Activated CD8-positive, alpha-beta memory T cell treated with anti-CD3 and anti-CD28 coated beads for 36 hours (primary cell): Measurements from ENCODE around the gene RRP36. TPM values are rescaled to one million over a fixed set of nuclear protein-coding genes. Genes with fewer than 3 reads are reported as not detected.
"Not testable (repeated sequence)": the region's sequence is repeated elsewhere in the genome, so short reads cannot be mapped to it uniquely, and the experiment has no call there.

Experiments
- CTCF ChIA-PET: fragments of 350-600 bp; sonication (Branson Sonifier 250); formaldehyde crosslinking; loops from one replicate; lab custom pipeline; 2021; ENCODE audit warnings: antibody characterized with exemption; lab: Charles Lee
- POLR2A ChIA-PET: fragments of 350-600 bp; sonication (Branson Sonifier 250); formaldehyde crosslinking; loops from one replicate; lab custom pipeline; 2021; ENCODE audit warnings: antibody characterized with exemption; lab: Charles Lee
- total RNA-seq, 2 experiments: library from RNA; stranded (reverse); gene quantifications; one replicate each; pipeline ENCODE4 v1.2.3, GENCODE V29; 2021

Gene RRP36
- total RNA-seq, 2 experiments from 2014 or later, result 101 to 103 TPM

GRCh38 chr6:42996513-42996912 is 24.9 kb upstream of the RRP36 start:
- POLR2A ChIA-PET, result no interaction called here
- CTCF ChIA-PET, result no interaction called here

- POLR2A ChIA-PET, CTCF ChIA-PET: not testable (repeated sequence)
Observed at GRCh38 chr6:42998205-42998604, 23.2 kb upstream of the RRP36 start.

DNA sequence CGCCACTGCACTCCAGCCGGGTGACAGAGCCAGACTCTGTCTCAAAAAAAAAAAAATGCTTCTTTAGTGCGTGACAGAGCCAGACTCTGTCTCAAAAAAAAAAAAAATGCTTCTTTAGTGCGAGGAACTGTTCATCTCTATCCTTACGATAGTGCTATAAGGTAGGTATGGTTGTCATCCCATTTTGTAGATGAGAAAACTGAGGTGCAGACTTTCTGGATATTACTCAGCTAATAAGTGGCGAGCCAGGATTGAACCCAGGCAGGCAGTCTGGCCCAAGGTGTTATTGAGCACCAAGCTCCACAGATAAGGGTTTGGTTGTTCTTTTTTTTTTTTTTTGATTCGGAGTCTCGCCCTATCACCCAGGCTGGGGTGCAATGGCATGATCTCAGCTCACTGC is 19.6 kb upstream of the RRP36 start:
- ChIA-PET CTCF (interaction anchor here (0.8 kb wide), 1 partner anchor 57 kb away, joined by 3 read pairs; the partner anchor contains the start of genes KLC4 and MRPL2), POLR2A (no interaction called here)

- CTCF ChIA-PET, result no interaction called here
Observed at GRCh38 chr6:43005844-43006243, 15.6 kb upstream of the RRP36 start.

DNA sequence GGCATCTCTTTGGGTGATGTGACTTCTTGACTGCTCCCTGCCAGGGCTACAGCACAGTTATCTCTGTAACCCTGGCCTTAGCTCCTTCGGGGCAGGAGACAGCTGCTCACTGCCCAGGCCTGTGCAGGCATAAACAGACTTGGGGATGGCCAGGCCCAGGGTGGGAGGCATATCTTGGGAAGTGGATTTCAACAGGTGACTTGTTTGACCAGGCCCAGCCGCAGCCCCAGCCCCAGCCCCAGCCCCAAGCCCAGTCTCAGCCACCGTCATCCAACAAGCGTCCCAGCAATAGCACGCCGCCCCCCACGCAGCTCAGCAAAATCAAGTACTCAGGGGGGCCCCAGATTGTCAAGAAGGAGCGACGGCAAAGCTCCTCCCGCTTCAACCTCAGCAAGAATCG is 15.2 kb upstream of the RRP36 start:
- CTCF ChIA-PET, result no interaction called here
- POLR2A ChIA-PET, result interaction anchor here (1.3 kb wide), 1 partner anchor 23 kb away, joined by 3 read pairs; no protein-coding TSS in a partner anchor

More at GRCh38 chr6:43005844-43006243, 15.6 kb upstream of the RRP36 start:
- POLR2A ChIA-PET, result interaction anchor here (1.3 kb wide), 1 partner anchor 23 kb away, joined by 3 read pairs; no protein-coding TSS in a partner anchor

DNA sequence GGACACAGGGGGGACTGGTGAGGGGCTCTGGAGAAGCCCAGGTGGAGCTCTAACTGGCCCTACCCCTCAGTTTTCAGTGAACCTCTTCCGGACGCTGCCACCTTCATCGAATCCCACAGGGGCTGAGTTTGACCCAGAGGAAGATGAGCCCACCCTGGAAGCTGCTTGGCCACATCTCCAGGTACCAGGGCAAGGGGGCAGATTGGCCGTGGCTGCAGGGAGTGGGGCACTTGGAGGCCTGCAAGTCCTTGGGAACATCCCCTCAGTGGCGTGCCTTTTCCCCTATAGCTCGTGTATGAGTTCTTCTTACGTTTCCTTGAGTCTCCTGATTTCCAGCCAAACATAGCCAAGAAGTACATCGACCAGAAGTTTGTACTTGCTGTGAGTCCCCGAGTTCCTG is 14.3 kb upstream of the RRP36 start:
- ChIA-PET CTCF (no interaction called here), POLR2A (interaction anchor here (0.8 kb wide), 1 partner anchor 17 kb away, joined by 4 read pairs; no protein-coding TSS in a partner anchor)

- POLR2A ChIA-PET, result no interaction called here
Observed at GRCh38 chr6:43009124-43009523, 12.3 kb upstream of the RRP36 start.

GRCh38 chr6:43011207-43011606 is 10.2 kb upstream of the RRP36 start:
- ChIA-PET POLR2A (no interaction called here), CTCF (interaction anchor here (1.5 kb wide), 1 partner anchor 133 kb away, joined by 5 read pairs; no protein-coding TSS in a partner anchor)

More at GRCh38 chr6:43009124-43009523, 12.3 kb upstream of the RRP36 start:
- CTCF ChIA-PET, result interaction anchor here (1.0 kb wide), 1 partner anchor 17 kb away, joined by 4 read pairs; no protein-coding TSS in a partner anchor

DNA sequence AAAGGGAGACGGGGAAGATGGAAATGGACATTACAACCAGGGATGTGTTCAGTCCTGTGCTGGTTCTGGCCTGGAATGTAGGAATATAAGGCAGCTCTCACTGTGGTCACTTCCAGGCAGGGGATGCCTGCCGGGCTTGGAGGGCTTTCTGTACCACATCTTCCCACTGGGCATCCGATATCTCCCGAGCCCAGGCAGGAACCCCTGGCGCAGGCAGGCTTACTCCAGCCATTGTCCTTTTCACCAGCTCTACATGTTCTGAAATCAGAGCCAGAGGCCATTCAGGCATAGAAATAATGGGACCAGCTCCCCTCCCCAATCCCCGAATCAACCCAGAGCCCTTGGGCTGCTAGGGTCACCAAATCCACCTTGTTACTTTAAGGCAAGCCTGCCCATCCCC is 9.1 kb upstream of the RRP36 start:
- POLR2A ChIA-PET, result interaction anchor here (0.5 to 4.1 kb wide), 5 partner anchors 9 to 42 kb away, joined by 3 to 13 read pairs (median 8); partner anchors contain the start of genes PEX6 and PPP2R5D
- CTCF ChIA-PET, result no interaction called here

GRCh38 chr6:43013097-43013842 is 8.2 kb upstream of the RRP36 start:
- ChIA-PET POLR2A (interaction anchor here (0.5 to 4.1 kb wide), 12 partner anchors 9 to 200 kb away, joined by 3 to 13 read pairs (median 4); partner anchors contain the start of genes CNPY3, CUL7, MRPL2 and PEX6), CTCF (interaction anchor here (0.6 to 1.7 kb wide), 3 partner anchors 19 to 130 kb away, joined by 3 to 6 read pairs (median 5); no protein-coding TSS in a partner anchor)

GRCh38 chr6:43013843-43014433 is 7.5 kb upstream of the RRP36 start, which contains the start of the genes KLHDC3 and MEA1:
Gene KLHDC3 (plus strand): TSS chr6:43014249. CDS start chr6:43017193, 2,944 bp downstream.
Gene MEA1 (minus strand): TSS chr6:43013946. CDS start chr6:43013813, 133 bp downstream.
- ChIA-PET CTCF (interaction anchor here (0.6 to 1.7 kb wide), 3 partner anchors 19 to 130 kb away, joined by 3 to 6 read pairs (median 5); no protein-coding TSS in a partner anchor), POLR2A (interaction anchor here (0.6 to 4.1 kb wide), 10 partner anchors 9 to 156 kb away, joined by 3 to 13 read pairs (median 5); partner anchors contain the start of genes CNPY3, CUL7, KLC4 and MRPL2)

GRCh38 chr6:43014434-43014909 is 7.0 kb upstream of the RRP36 start:
- CTCF ChIA-PET, result interaction anchor here (0.5 to 1.7 kb wide), 3 partner anchors 129 to 562 kb away, joined by 3 to 6 read pairs (median 4); partner anchors contain the start of genes POLH and XPO5
- POLR2A ChIA-PET, result interaction anchor here (1.0 to 4.1 kb wide), 6 partner anchors 11 to 85 kb away, joined by 5 to 13 read pairs (median 8); partner anchors contain the start of genes CNPY3, CUL7, KLC4 and MRPL2

DNA sequence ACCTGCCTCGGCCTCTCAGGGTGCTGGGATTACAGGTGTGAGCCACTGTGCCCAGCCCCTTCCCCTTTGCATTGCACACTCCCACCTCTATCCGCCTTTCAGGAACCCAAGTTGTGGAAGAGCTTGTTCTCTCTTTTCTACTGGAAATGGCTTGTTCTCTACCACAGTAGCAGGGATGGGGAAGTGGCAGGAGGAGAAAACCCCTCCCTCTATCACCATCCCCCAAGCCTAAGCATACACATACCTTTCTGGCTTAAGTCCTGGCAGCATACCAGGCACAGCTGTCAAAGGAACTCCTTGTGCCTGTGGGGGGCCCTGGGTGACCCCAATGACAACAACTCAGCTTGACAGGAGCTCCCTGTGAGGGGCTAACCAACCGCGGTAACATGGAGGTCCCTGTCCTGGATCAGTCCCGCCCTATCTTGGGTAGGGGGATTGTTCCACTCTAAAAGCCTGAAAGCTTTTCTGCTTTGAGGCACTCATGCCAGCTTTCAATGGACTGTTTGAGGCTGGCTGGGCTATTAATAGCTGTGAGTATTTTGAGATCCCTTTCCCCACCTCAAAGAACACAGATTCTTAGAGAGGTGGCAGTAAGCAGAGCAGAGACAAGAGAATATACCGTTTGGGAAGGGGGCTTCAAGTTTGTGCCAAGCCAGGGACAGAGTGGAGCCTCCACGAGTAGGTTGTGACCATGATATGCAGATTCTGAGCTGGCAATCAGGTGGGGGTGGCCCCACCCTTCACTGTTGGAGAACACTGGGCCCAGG is 5.1 kb upstream of the RRP36 start:
- ChIA-PET POLR2A (interaction anchor here (4.1 kb wide), 1 partner anchor 38 kb away, joined by 13 read pairs; the partner anchor contains the start of gene PEX6), CTCF (interaction anchor here (0.6 to 1.0 kb wide), 2 partner anchors 18 to 32 kb away, joined by 3 read pairs; partner anchors contain the start of gene PPP2R5D)

DNA sequence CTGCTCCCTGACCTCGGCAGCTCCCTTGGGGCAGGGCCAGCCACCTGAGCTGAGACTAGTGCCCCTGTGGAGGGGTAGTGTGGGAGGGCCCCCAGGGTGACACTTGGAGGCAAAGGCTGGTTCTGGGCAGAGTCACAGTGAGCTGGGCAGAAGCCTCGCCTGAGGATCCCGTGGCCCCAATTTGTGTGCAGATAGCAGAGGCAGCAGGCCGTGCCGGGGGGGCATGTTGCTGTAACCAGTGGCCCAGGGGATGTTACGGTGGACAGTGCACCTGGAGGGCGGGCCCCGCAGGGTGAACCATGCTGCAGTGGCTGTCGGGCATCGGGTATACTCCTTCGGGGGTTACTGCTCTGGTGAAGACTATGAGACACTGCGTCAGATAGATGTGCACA is 4.5 kb upstream of the RRP36 start:
- ChIA-PET CTCF (interaction anchor here (0.6 kb wide), 1 partner anchor 17 kb away, joined by 3 read pairs; no protein-coding TSS in a partner anchor), POLR2A (no interaction called here)

DNA sequence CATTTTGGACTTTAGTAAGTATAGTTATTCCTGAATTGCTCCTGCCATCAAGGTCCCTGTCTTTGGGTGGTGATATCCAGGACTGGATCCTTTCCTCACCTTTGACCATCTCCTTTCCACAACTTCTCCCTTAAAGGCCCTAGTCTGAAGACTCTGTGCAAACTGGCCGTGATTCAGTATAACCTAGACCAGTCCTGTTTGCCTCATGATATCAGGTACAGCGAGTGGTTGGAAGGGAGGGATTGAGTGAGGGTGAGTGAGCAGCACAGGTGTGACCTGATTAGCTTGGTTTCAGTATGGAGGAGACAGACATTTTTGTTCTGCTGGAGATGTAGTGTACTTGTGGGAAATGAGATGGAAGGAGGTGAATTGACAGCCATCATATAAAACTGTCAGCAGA is 2.3 kb upstream of the RRP36 start:
- CTCF ChIA-PET, result no interaction called here
- POLR2A ChIA-PET, result no interaction called here

- ChIA-PET POLR2A (interaction anchor here (0.6 to 2.4 kb wide), 5 partner anchors 13 to 123 kb away, joined by 3 to 10 read pairs (median 4); partner anchors contain the start of gene PEX6), CTCF (interaction anchor here (1.1 kb wide), 1 partner anchor 124 kb away, joined by 7 read pairs; no protein-coding TSS in a partner anchor)
Observed at GRCh38 chr6:43020052-43020705, 1.2 kb upstream of the RRP36 start.

- ChIA-PET POLR2A (interaction anchor here (0.6 to 2.4 kb wide), 7 partner anchors 12 to 122 kb away, joined by 3 to 10 read pairs (median 4); partner anchors contain the start of genes CNPY3, KLC4, MRPL2 and PEX6), CTCF (interaction anchor here (0.9 to 1.9 kb wide), 4 partner anchors 16 to 123 kb away, joined by 3 to 7 read pairs (median 4); no protein-coding TSS in a partner anchor)
Observed at GRCh38 chr6:43020847-43021246, 576 bp upstream of the RRP36 start.
